ENCODE results near the gene DTX3. TPM values are rescaled to one million over a fixed set of nuclear protein-coding genes. Genes with fewer than 3 reads are reported as not detected.
"Not testable (repeated sequence)": the region's sequence is repeated elsewhere in the genome, so short reads cannot be mapped to it uniquely, and the experiment has no call there.

Gene DTX3
- total RNA-seq, 1 experiment from 2014 or later, result 57.0 TPM

- no peak for DNase-seq (ENCODE audit: low spot score)
- ChIA-PET CTCF (interaction anchor here (1.0 to 3.7 kb wide), 2 partner anchors 13 to 63 kb away, joined by 4 to 18 read pairs; partner anchors contain the start of gene B4GALNT1), POLR2A (no interaction called here)
- no peak overlapping the region for H3K27ac Mint-ChIP-seq
- H3K4me1 Mint-ChIP-seq, result no peaks in the 10 kb centered on the region
- H3K27me3 Mint-ChIP-seq (ENCODE audit: low read depth), result no peaks in the 10 kb centered on the region
- H3K36me3 Mint-ChIP-seq, result peaks cover 32% of the 10 kb centered on the region
- no peak overlapping the region for H3K4me3 Mint-ChIP-seq
- no peak for TF ChIP-seq TP53 (CRISPR knock-in tag; IDR thresholded peaks at IDR 0.05)
- no peak for TF ChIP-seq NFYB (CRISPR knock-in tag; conservative IDR thresholded peaks at IDR 0.05; ENCODE audit: low read depth)
- no peak for TF ChIP-seq ESRRA (CRISPR knock-in tag; IDR thresholded peaks at IDR 0.05; ENCODE audit: borderline replicate concordance)
- no peak for TF ChIP-seq GABPB1 (CRISPR knock-in tag; IDR thresholded peaks at IDR 0.05)
- TF ChIP-seq TEAD1 (CRISPR knock-in tag; IDR thresholded peaks at IDR 0.05), result no peak
- no peak for TF ChIP-seq E2F1 (CRISPR knock-in tag; IDR thresholded peaks at IDR 0.05)
- TF ChIP-seq NR1H2 (CRISPR knock-in tag; IDR thresholded peaks at IDR 0.05), result no peak
- TF ChIP-seq JAZF1 (CRISPR knock-in tag; IDR thresholded peaks at IDR 0.05), result no peak
- TF ChIP-seq FOXP1 (CRISPR knock-in tag; IDR thresholded peaks at IDR 0.05; ENCODE audit: borderline replicate concordance), result no peak
- TF ChIP-seq TCF7 (CRISPR knock-in tag; IDR thresholded peaks at IDR 0.05; ENCODE audit: low read depth), result no peak
- TF ChIP-seq CTCF (IDR thresholded peaks at IDR 0.05), result no peak
- no peaks in the 10 kb centered on the region for H3K9me3 Mint-ChIP-seq
- ATAC-seq, result no peak
These were observed 34.8 kb upstream of the DTX3 start for GRCh38 chr12:57569858-57570257.

- not testable (repeated sequence) for H3K27me3 Mint-ChIP-seq (ENCODE audit: low read depth); H3K4me3 Mint-ChIP-seq; ATAC-seq; H3K9me3 Mint-ChIP-seq; H3K4me1 Mint-ChIP-seq; DNase-seq (ENCODE audit: low spot score); H3K27ac Mint-ChIP-seq
- POLR2A ChIA-PET, result interaction anchor here (0.6 kb wide), 1 partner anchor 85 kb away, joined by 7 read pairs; no protein-coding TSS in a partner anchor
- CTCF ChIA-PET, result interaction anchor here (1.0 to 3.7 kb wide), 2 partner anchors 13 to 62 kb away, joined by 4 to 18 read pairs; partner anchors contain the start of gene B4GALNT1
- H3K36me3 Mint-ChIP-seq, result peaks cover 37% of the 10 kb centered on the region
These were observed 34.2 kb upstream of the DTX3 start for GRCh38 chr12:57570438-57570837.

- CTCF ChIA-PET, result interaction anchor here (3.7 kb wide), 1 partner anchor 11 kb away, joined by 18 read pairs; no protein-coding TSS in a partner anchor
- Mint-ChIP-seq H3K4me3 (no peak overlapping the region), H3K9me3 (no peaks in the 10 kb centered on the region), H3K27ac (no peak overlapping the region), H3K36me3 (peaks cover 52% of the 10 kb centered on the region), H3K4me1 (no peaks in the 10 kb centered on the region), H3K27me3 (ENCODE audit: low read depth) (no peaks in the 10 kb centered on the region; the same call in 1 of the 2 replicates)
- DNase-seq (ENCODE audit: low spot score) (no peak), ATAC-seq (no peak)
- POLR2A ChIA-PET, result no interaction called here
- TF ChIP-seq STAT6 (CRISPR knock-in tag; conservative IDR thresholded peaks at IDR 0.05; ENCODE audit: low read depth) (no peak), JUN (CRISPR knock-in tag; IDR thresholded peaks at IDR 0.05) (no peak), NR1H2 (CRISPR knock-in tag; IDR thresholded peaks at IDR 0.05) (no peak), GRHL2 (CRISPR knock-in tag; IDR thresholded peaks at IDR 0.05; ENCODE audit: insufficient replicate concordance, severe bottlenecking) (no peak), KAT7 (CRISPR knock-in tag; IDR thresholded peaks at IDR 0.05; ENCODE audit: borderline replicate concordance) (no peak), ERG (CRISPR knock-in tag; IDR thresholded peaks at IDR 0.05) (no peak)
- TF ChIP-seq, protein P1, sequence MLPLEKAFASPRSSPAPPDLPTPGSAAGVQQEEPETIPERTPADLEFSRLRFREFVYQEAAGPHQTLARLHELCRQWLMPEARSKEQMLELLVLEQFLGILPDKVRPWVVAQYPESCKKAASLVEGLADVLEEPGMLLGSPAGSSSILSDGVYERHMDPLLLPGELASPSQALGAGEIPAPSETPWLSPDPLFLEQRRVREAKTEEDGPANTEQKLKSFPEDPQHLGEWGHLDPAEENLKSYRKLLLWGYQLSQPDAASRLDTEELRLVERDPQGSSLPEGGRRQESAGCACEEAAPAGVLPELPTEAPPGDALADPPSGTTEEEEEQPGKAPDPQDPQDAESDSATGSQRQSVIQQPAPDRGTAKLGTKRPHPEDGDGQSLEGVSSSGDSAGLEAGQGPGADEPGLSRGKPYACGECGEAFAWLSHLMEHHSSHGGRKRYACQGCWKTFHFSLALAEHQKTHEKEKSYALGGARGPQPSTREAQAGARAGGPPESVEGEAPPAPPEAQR (CRISPR knock-in tag; IDR thresholded peaks at IDR 0.05), result no peak
- TF ChIP-seq, protein P2, sequence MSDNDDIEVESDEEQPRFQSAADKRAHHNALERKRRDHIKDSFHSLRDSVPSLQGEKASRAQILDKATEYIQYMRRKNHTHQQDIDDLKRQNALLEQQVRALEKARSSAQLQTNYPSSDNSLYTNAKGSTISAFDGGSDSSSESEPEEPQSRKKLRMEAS (CRISPR knock-in tag; IDR thresholded peaks at IDR 0.05), result no peak
These were observed 32.5 kb upstream of the DTX3 start for GRCh38 chr12:57571926-57572762.
